Smooth muscle cell (in vitro differentiated cells): ENCODE results near the gene FAM187B. TPM values are rescaled to one million over a fixed set of nuclear protein-coding genes. Genes with fewer than 3 reads are reported as not detected.

Experiments used
- DNase-seq: peaks from one replicate; lab custom pipeline; 2025; ENCODE audit not compliant: unreplicated experiment; lab: John Stamatoyannopoulos, UW
- H2AFZ ChIP-seq: fragments of 200-600 bp; sonication (generic); 2 replicates; pipeline ENCODE4 v1.6.0; 2016; ENCODE audit warnings: antibody characterized with exemption, low read depth, mild to moderate bottlenecking
- H3F3A ChIP-seq: fragments of 200-600 bp; sonication (generic); 2 replicates; pipeline ENCODE4 v1.6.0; 2017; ENCODE audit warnings: antibody characterized with exemption, low read depth
- H3K27ac ChIP-seq: fragments of 200-600 bp; sonication (generic); 2 replicates; pipeline ENCODE4 v1.5.1; 2016; ENCODE audit warnings: low read depth, mild to moderate bottlenecking
- H3K27me3 ChIP-seq: fragments of 200-600 bp; sonication (generic); 2 replicates; pipeline ENCODE4 v1.6.1; 2016; ENCODE audit warnings: low read depth, mild to moderate bottlenecking
- H3K36me3 ChIP-seq: fragments of 200-600 bp; sonication (generic); 2 replicates; pipeline ENCODE4 v1.5.1; 2016; ENCODE audit warnings: low read depth
- H3K4me1 ChIP-seq: fragments of 200-600 bp; sonication (generic); 2 replicates; pipeline ENCODE4 v1.5.1; 2016; ENCODE audit warnings: low read depth
- H3K4me2 ChIP-seq: fragments of 200-600 bp; sonication (generic); 2 replicates; pipeline ENCODE4 v1.6.0; 2016; ENCODE audit warnings: mild to moderate bottlenecking
- H3K4me3 ChIP-seq: fragments of 200-600 bp; sonication (generic); 2 replicates; pipeline ENCODE4 v1.5.1; 2016; ENCODE audit warnings: mild to moderate bottlenecking
- H3K79me2 ChIP-seq: fragments of 200-600 bp; sonication (generic); 2 replicates; pipeline ENCODE4 v1.6.0; 2016; ENCODE audit warnings: low read depth, mild to moderate bottlenecking
- H3K9ac ChIP-seq: fragments of 200-600 bp; sonication (generic); 2 replicates; pipeline ENCODE4 v1.6.0; 2016; ENCODE audit warnings: low read depth
- H3K9me3 ChIP-seq: fragments of 200-600 bp; sonication (generic); replicated peaks from 2 replicates; pipeline ENCODE4 v1.5.1; 2016; ENCODE audit warnings: low read depth
- H4K20me1 ChIP-seq: fragments of 200-600 bp; sonication (generic); 2 replicates; pipeline ENCODE4 v1.6.0; 2016; ENCODE audit warnings: low read depth
- WGBS: methylation state at CpG from one replicate; pipeline ENCODE4 v1.1.7; 2016; ENCODE audit warnings: low lambda C conversion rate; 5-methylcytosine and 5-hydroxymethylcytosine counted together
- polyA plus RNA-seq: library from polyadenylated mRNA; unstranded; fragments of >200 nt; fragmentation: Nextera tagmentation; extraction: Ambion mirVana; gene quantifications from 2 replicates; pipeline ENCODE4 v1.2.1, GENCODE V29; 2016
- total RNA-seq: library from RNA; depleted of rRNA; stranded (reverse); fragments of >200 nt; gene quantifications from 2 replicates; pipeline ENCODE4 v1.2.3, GENCODE V29; 2014
- TF ChIP-seq, protein P1 (sequence below): fragments of 200-600 bp; sonication (generic); IDR thresholded peaks from 2 replicates; pipeline ENCODE4 v1.5.1; 2017; ENCODE audit warnings: borderline replicate concordance, mild to moderate bottlenecking, antibody characterized with exemption; ENCODE audit not compliant: insufficient read depth, poor library complexity, severe bottlenecking

The FAM187B gene
- total and polyA plus RNA-seq, 2 experiments from 2014 or later, result not detected

DNA sequence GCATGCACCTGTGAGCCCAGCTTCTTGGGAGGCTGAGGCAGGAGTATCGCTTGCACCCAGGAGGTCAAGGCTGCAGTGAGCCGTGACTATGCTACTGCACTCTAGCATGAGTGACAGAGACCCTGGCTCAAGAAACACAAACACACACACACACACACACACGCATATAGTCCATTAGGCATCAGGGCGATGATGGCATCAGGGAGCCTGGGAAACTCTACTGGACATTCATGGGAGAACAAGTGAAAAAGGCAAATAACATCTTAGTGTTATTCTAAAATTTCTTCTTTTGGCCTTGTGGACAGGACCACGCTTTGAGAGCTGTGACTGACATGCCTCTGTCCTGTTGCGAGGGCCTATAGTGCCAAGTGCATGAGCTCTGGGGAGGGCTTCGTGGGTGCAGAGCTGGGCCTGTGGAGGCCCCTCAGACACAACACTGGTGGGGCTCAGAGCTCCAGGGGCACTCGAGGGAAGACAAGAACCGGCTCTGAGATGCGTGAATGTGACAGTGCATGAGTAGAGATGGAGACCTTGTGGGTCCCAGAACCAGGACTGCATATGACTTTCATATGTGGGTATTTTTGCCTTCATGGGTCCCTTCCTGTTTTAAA, 32.3 kb upstream of the FAM187B start:
- Histone ChIP-seq H3K4me3 (no peak overlapping the region), H3K4me1 (no peaks in the 10 kb centered on the region), H2AFZ (no peak overlapping the region), H3K9ac (no peak overlapping the region), H3F3A (peaks cover 9% of the 10 kb centered on the region), H3K27ac (no peak overlapping the region), H3K27me3 (no peaks in the 10 kb centered on the region), H3K4me2 (no peak overlapping the region), H3K36me3 (no peaks in the 10 kb centered on the region), H3K9me3 (no peaks in the 10 kb centered on the region), H3K79me2 (no peaks in the 10 kb centered on the region), H4K20me1 (no peaks in the 10 kb centered on the region)
- DNase-seq, result no peak
- TF ChIP-seq, protein P1, sequence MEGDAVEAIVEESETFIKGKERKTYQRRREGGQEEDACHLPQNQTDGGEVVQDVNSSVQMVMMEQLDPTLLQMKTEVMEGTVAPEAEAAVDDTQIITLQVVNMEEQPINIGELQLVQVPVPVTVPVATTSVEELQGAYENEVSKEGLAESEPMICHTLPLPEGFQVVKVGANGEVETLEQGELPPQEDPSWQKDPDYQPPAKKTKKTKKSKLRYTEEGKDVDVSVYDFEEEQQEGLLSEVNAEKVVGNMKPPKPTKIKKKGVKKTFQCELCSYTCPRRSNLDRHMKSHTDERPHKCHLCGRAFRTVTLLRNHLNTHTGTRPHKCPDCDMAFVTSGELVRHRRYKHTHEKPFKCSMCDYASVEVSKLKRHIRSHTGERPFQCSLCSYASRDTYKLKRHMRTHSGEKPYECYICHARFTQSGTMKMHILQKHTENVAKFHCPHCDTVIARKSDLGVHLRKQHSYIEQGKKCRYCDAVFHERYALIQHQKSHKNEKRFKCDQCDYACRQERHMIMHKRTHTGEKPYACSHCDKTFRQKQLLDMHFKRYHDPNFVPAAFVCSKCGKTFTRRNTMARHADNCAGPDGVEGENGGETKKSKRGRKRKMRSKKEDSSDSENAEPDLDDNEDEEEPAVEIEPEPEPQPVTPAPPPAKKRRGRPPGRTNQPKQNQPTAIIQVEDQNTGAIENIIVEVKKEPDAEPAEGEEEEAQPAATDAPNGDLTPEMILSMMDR, result no peak
- 90% methylated on average over 10 of the region's 10 CpGs for WGBS

DNA sequence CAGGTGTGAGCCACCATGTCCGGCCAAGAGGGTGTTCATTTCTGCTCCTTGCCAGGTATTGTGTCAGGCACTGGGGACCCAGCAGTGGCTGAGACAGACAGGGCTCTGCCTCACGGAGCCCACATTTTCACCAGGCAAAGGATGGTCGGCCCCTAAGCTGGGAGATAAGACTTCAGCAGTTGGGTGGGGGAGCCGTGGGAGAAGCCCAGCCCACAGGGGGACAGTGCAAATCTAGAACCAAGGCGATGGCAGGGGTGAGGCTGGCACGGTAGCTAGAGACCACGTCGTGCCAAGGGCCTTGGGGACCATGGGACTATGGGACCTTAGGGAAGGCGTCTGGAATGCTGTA, 28.5 kb upstream of the FAM187B start:
- Histone ChIP-seq H3F3A (no peaks in the 10 kb centered on the region), H4K20me1 (no peaks in the 10 kb centered on the region), H3K36me3 (no peaks in the 10 kb centered on the region), H3K9me3 (no peaks in the 10 kb centered on the region), H3K79me2 (no peaks in the 10 kb centered on the region), H2AFZ (no peak overlapping the region), H3K4me2 (no peak overlapping the region), H3K9ac (no peak overlapping the region), H3K4me1 (no peaks in the 10 kb centered on the region), H3K27me3 (no peaks in the 10 kb centered on the region), H3K27ac (no peak overlapping the region), H3K4me3 (no peak overlapping the region)
- TF ChIP-seq, protein P1, result no peak
- 95% methylated on average over 9 of the region's 9 CpGs for WGBS
- no peak for DNase-seq

DNA sequence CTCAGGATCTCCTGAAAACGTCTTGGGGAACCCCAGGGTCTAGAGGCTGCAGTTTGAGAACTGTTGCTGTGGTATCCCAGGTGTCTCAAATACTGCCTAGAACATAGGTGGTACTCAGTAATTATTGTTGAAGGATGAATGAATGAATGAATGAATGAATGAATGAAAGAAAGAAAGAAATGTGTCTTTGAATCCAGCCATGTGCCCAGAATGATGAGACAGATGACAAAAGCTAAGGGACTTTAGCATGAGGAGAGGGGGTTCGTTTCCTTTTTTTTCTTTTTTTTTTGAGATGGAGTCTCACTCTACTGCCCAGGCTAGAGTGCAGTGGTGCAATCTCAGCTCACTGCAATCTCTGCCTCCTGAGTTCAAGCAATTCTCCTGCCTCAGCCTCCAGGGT, 28.0 kb upstream of the FAM187B start:
- Histone ChIP-seq H2AFZ (no peak overlapping the region), H3K27me3 (no peaks in the 10 kb centered on the region), H3K79me2 (no peaks in the 10 kb centered on the region), H4K20me1 (no peaks in the 10 kb centered on the region), H3K36me3 (no peaks in the 10 kb centered on the region), H3K9me3 (no peaks in the 10 kb centered on the region), H3K4me2 (no peak overlapping the region), H3K9ac (no peak overlapping the region), H3K4me3 (no peak overlapping the region), H3K27ac (no peak overlapping the region), H3F3A (no peaks in the 10 kb centered on the region), H3K4me1 (no peaks in the 10 kb centered on the region)
- no peak for DNase-seq
- TF ChIP-seq, protein P1, result no peak
- 91% methylated on average over 2 of the region's 2 CpGs for WGBS
